ENCODE measurements around the gene RANBP17.
"Not testable (repeated sequence)": the region's sequence is repeated elsewhere in the genome, so short reads cannot be mapped to it uniquely, and the experiment has no call there.

RANBP17 gene

GRCh38 chr5:171283753-171284152, 421.9 kb downstream of the RANBP17 start:
- no peak for DNase-seq (ENCODE audit: extremely low read depth in 1 of 2, low read depth in 1 of 2)

- DNase-seq (ENCODE audit: extremely low read depth in 1 of 2, low read depth in 1 of 2): no peak
Observed at GRCh38 chr5:171285465-171285864, 423.6 kb downstream of the RANBP17 start.

GRCh38 chr5:171288066-171288465, 426.2 kb downstream of the RANBP17 start:
- DNase-seq (ENCODE audit: extremely low read depth in 1 of 2, low read depth in 1 of 2): no peak

- DNase-seq (ENCODE audit: extremely low read depth in 1 of 2, low read depth in 1 of 2): no peak
Observed at GRCh38 chr5:171291371-171291770, 429.6 kb downstream of the RANBP17 start.

GRCh38 chr5:171295299-171295698, 433.5 kb downstream of the RANBP17 start:
- no peak for DNase-seq (ENCODE audit: extremely low read depth in 1 of 2, low read depth in 1 of 2)

- DNase-seq (ENCODE audit: extremely low read depth in 1 of 2, low read depth in 1 of 2): no peak
Observed at GRCh38 chr5:171295801-171296200, 434.0 kb downstream of the RANBP17 start.

- DNase-seq (ENCODE audit: extremely low read depth in 1 of 2, low read depth in 1 of 2): not testable (repeated sequence)
Observed at GRCh38 chr5:171297941-171298340, 436.1 kb downstream of the RANBP17 start.

GRCh38 chr5:171299228-171299627, 437.4 kb downstream of the RANBP17 start:
- no peak for DNase-seq (ENCODE audit: extremely low read depth in 1 of 2, low read depth in 1 of 2)

GRCh38 chr5:171299851-171300250, 438.0 kb downstream of the RANBP17 start:
- DNase-seq (ENCODE audit: extremely low read depth in 1 of 2, low read depth in 1 of 2): no peak

GRCh38 chr5:171300358-171300757, 438.5 kb downstream of the RANBP17 start:
- no peak for DNase-seq (ENCODE audit: extremely low read depth in 1 of 2, low read depth in 1 of 2)

- DNase-seq (ENCODE audit: extremely low read depth in 1 of 2, low read depth in 1 of 2): no peak
Observed at GRCh38 chr5:171306166-171306565, 444.3 kb downstream of the RANBP17 start.

- no peak for DNase-seq (ENCODE audit: extremely low read depth in 1 of 2, low read depth in 1 of 2)
Observed at GRCh38 chr5:171306781-171307591, 445.2 kb downstream of the RANBP17 start.

- no peak for DNase-seq (ENCODE audit: extremely low read depth in 1 of 2, low read depth in 1 of 2)
Observed at GRCh38 chr5:171307789-171308452, 446.1 kb downstream of the RANBP17 start.

GRCh38 chr5:171308453-171309275, 446.8 kb downstream of the RANBP17 start, which contains the start of gene TLX3:
TLX3 (plus strand) TSS chr5:171309248; CDS start chr5:171309366, 118 bp downstream.
- no peak for DNase-seq (ENCODE audit: extremely low read depth in 1 of 2, low read depth in 1 of 2)

GRCh38 chr5:171309276-171310211, 447.7 kb downstream of the RANBP17 start:
- DNase-seq (ENCODE audit: extremely low read depth in 1 of 2, low read depth in 1 of 2): no peak

- no peak for DNase-seq (ENCODE audit: extremely low read depth in 1 of 2, low read depth in 1 of 2)
Observed at GRCh38 chr5:171310212-171310818, 448.5 kb downstream of the RANBP17 start.

- no peak for DNase-seq (ENCODE audit: extremely low read depth in 1 of 2, low read depth in 1 of 2)
Observed at GRCh38 chr5:171310819-171311321, 449.1 kb downstream of the RANBP17 start.

GRCh38 chr5:171311322-171312077, 449.7 kb downstream of the RANBP17 start:
- no peak for DNase-seq (ENCODE audit: extremely low read depth in 1 of 2, low read depth in 1 of 2)

All from stimulated activated CD8-positive, alpha-beta memory T cell treated with anti-CD3 and anti-CD28 coated beads, Interleukin-7, amount 100 ng/mL, for 48 hours (primary cell).